Adrenal gland (tissue), 5 donors: Measurements from ENCODE around the gene CNGA1.

Experiments
- CTCF ChIP-seq, 6 experiments: fragments of 450-650 bp in 4 of 6; fragments of 200-600 bp in 2 of 6; sonication (generic) in 1 of 6; IDR thresholded peaks; 1 replicate in 5 of 6; 2 replicates in 1 of 6; pipeline versions ENCODE4 v1.5.1 to v1.8.0; 2016 to 2021; ENCODE audit warnings: antibody characterized with exemption in 6 of 6, mild to moderate bottlenecking in 2 of 6, moderate library complexity in 1 of 6
- POLR2A ChIP-seq, 2 donors: fragments of 450-650 bp; IDR thresholded peaks; one replicate each; pipeline ENCODE4 v1.6.1; 2017; ENCODE audit warnings: antibody characterized with exemption in 2 of 2, mild to moderate bottlenecking in 2 of 2, moderate library complexity in 1 of 2
- donor health status: DM: no; HTN: no; CAD: no.

DNA sequence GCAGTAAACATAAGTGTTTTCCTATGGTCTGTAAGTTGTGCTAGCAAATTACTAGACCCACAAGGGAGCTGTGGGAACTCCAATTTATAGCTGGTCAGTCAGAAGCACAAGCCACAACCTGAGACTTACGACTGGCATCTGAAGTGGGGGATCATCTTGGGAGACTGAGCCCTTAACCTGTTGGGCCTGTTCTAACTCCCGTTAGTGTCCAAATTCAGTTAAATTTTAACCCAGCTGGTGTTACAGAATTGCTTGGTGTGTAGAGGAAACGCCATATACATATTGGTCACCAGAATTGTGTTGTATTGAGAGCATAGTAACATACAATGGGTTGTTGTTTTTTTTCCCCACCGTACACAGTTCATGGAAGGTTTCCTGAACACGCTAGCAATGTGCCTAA, 77.0 kb downstream of the CNGA1 start:
- TF ChIP-seq POLR2A (IDR thresholded peaks at IDR 0.05) (no peak), CTCF (IDR thresholded peaks at IDR 0.05) (no peak)
